HG03432 (cell line): ENCODE data around the gene AFAP1.

ENCODE experiments used
- ATAC-seq: cut with Tn5 transposase; IDR thresholded peaks from one replicate; pipeline ENCODE4 v1.9.1; 2021; ENCODE audit warnings: mild to moderate bottlenecking, moderate library complexity; ENCODE audit not compliant: unreplicated experiment

The AFAP1 gene

DNA sequence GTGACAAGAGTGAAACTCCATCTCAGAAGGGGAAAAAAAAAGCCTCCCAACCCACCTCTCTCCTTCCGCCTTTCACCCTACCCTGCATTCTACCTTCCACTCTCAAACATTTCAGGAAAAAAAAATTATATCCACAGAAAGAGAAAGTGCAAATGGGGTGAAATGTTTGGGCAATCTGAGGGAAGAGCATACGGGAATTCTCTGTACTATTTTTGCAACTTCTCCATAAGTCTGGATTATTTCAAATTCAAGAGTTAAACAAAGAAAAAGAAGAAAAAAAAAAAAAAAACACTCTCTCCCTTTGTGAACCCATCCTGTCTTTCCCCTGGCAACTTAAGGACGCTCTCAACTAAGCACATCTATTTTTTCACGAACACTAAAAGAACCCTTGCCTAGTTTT, 41.3 kb downstream of the AFAP1 start:
- no peak for ATAC-seq

DNA sequence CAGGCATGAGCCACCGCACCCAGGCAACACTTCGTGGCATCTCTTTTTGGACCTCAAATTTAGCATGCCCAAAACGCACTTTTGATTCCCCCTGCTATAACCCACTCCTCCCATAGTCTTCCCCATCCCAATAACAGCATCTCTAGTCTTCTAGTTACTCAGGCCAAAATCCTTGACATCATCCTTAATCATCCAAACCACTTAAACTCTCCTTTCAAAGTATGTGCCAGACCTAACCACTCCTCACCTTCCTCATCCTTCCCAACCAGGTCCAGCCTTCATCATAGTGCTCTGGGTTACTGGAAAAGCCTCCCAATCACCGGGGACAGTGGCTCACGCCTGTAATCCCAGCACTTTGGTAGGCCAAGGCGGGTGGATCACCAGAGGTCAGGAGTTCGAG, 41.9 kb downstream of the AFAP1 start:
- no peak for ATAC-seq

DNA sequence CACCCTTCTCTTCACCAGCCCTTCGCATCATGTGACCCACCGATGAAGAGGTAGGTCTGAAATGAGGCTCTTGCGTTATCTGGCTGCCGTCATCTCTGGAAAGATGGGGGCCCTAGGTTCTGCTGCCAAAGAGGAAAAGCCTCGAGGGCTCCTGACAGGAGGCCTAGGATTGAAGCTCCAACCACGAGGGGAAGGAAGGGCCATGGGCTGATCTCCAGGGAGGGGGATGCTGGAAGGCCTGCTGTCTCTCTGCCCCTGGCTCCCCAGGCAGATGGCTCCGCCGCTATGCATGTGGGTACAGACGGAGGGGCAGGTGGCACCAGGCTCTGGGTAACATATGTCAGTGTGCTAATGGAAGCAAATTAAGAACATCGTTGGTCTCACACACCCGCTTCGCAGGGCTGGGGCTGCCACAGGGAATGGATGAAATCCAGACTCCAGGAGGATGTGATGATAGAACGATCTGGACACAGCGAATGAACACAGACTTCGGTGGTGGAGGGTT, 44.9 kb downstream of the AFAP1 start:
- ATAC-seq = no peak

DNA sequence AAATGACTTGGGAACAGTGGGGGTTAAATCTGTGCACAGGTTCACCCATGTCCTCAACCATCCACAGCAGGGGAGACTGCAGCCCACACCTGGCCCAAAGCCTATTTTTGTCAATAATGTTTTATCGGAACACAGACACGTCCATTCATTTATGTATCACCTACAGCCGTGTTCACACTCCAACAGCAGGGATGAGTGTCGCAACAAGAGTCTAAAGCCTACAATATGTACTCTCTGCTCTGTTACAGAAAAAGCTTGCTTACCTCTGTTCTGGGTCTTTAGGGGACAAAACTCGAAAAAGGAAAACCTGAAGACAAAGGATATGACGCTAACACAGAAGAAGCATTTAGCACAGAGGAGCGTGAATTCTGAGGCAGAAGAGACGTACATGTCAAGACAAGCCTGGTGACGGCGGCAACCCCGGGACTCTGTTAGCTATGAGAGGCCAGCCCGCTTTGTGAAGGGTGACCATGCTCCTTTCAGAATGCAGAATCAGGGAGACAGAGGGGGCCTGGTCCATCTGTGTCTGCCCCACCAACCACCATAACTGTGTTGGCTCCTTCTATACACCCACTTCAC, 45.5 kb downstream of the AFAP1 start:
- no peak for ATAC-seq

DNA sequence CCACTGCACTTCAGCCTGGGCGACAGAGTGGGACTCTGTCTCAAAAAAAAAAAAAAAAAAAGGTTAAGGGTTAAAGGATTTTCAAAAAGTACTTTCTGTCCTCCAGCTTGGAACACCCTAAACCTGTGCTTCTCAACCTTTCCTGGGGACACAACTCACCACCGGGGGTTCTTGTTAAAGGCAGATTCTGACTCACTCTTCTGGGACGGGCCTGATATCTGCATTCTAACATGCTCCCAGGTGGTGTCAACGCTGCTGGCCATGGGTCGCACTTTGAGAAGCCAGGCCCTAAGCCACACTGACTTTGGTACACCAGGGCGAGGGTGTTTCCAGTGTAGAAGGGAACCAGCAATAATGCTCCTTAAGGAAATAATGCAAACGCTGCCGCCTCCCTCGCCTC, 46.1 kb downstream of the AFAP1 start:
- ATAC-seq = no peak

DNA sequence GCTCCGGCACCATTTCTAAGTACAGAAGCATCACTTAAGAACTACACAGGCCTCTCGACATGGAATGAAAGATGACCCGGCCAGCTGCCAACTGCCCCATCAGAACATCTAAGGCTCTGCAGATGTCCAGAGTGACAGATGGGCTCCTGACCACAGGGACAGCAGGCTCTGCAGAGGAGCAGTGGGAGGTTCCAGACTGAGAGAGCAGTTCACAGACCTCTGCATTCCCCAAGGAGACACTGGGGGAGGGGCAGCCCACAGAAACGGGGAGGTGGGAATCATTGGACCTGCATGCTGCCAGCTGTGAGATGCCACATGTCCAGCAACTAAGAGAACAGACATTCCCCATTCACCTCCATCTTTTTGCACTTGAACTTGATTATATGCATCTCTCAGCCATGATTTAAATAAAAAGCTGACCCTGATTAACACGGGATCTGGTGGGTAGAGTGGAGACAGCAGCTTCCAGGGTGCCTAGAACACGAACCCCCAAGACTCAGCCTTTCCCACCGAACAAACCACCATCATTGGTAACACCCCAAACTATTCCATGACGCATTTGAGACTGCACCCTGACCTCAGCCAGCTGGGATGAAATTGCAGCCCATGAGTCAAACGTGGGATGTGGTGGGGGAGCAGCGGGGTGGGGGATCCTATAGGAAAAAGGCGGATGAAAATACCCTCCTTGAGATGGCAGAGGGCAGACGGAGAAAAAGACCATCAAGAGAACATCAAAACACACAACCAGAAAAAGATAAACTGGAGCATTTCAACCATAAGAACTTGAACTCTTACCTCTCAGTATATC, 47.2 kb downstream of the AFAP1 start:
- no peak for ATAC-seq

DNA sequence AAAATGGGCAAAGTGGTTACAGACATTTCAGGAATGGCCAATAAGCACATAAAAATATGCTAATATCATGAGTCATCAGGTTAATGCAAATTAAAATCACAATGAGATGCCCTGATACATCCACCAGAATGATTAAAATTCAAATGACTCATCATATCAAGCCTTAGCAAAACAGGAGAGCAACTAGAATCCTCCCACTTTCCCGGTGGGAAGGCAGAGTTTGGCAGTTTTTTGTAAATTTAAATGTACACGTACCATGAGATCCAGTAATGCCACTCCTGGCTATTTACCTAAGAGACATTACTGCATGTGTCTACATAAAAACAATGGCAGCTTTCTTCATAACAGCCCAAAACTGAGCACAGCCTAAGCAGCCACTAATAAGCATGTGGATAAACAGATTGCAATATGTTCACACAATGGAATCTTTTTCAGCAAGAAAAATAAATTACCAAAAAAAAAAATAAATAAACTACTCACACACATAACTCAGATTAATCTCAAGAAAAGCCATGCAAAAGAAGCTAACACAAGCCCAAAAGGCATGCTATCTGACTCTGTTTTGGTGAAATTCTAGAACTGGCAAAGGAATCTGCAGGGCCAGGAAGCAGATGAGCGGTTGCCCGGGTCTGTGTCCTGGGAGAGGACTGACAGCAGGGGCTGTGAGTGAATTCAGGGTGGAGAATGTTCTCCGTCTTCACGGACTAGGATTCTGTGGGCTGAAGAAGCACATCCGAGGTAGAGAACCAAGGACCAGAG, 48.8 kb downstream of the AFAP1 start:
- ATAC-seq = no peak

DNA sequence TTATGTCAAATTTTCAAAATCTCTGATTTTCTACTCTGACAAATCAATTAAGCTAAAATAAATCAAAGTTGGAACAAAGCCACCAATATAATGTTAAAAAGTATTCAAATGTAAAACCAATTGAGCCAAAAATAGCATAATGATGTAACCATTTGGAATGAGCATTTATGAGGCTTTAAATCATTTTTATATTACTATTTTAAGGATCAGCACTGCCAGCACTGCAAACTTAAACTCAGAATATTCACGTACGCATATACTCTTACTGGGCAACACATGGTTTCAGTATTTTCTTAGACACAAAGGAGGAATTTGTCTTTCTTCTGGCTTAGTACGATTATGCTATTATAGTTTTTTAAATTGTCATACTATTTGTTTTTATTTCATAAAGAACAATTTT, 52.2 kb downstream of the AFAP1 start:
- no peak for ATAC-seq

DNA sequence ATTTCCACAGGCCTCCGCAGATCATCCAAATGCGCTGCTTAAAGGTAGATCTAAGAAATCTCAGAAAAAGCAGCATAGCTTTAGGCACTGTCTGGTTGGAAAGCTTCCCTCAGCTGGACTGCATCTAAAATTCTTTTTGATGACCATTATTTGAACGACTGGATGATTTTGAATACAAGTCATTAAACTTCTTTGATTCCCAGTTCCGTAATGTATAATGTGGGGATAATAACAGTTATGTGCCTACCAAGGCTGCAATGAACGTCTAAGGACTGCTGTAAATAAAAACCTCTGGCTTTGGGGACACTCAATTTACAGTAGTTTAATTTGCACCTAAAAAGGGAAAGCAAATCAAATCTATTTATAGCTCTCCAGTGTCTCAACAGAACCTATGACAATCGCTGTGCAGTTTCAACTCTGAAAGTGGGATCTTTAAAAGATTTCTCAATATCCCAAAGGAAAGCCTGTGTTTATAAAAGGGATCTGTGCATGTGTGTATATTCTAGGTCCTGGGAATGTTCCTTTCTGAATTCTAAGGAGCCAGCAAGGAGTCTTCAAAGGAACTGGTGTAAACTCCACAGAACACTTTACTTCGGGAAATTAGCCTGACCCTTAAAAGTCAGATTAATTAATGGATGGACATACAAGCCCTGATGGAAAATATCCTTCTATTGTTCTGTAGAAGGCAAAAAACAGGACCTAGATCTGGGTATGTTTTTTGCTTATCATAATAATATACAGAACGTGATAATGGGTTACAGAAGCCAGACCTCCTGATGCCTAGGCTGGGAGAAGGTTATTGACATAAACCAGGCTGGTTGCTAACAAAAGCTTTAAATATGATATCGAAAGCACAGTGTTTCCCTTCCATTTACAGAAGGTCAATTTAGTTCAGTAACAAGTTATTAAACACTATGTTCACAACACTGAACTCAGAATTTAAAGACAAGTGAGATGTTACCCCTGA, 53.4 kb downstream of the AFAP1 start:
- no peak for ATAC-seq

DNA sequence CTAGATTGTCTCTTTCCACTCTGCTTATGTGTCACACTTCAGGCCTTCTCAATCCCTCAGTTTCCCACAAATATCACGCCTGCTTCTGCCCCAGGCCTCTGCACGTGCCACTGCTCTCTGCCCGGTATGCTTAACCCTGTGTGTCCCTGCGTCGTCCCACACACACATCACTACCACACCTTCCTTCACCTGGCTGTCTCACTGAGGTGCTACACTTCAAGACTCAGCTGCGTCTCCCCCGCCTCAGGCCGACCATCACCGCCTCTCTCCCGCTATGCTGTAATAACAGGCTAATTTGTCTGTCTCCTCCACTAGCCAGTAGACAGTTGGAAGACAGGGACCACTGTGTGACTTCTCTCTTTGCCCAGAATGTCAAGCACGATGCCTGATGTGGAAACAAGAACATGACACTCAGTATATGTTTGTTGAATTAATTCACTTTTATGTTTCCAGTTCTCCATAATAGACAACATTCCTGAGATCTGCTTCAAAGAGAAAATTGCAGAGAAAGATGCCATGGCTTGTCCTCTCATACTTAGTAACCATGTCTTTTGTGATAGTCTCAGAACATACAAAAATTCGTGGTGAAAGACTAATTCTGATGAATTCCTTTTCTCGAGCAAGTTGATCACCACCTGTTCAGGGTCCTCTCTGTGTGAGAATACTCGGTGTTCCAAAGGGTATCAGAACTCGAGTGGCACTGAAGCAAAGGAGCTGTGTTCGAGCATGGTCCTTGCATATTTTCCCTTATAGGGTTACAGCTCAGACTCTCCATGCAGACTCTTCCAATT, 54.2 kb downstream of the AFAP1 start:
- no peak for ATAC-seq

DNA sequence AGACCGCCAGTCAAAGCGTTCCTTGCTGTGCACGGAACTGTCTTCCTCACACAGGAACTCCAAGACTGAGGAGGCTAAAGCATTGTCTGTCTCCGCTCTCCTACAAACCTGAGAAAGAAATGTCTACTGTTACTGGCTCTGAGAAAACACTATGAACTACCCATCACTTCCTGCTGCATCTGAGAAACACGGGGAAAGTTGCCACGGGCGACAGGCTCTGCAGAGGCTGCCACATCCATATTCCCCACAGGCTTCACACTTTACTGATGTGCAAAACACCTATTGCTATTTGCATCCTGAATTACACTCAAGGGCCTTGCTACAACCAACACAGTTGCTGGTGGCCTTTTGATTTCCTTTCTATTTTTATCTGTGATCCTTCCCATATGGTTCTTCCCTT, 59.0 kb downstream of the AFAP1 start:
- ATAC-seq = no peak

DNA sequence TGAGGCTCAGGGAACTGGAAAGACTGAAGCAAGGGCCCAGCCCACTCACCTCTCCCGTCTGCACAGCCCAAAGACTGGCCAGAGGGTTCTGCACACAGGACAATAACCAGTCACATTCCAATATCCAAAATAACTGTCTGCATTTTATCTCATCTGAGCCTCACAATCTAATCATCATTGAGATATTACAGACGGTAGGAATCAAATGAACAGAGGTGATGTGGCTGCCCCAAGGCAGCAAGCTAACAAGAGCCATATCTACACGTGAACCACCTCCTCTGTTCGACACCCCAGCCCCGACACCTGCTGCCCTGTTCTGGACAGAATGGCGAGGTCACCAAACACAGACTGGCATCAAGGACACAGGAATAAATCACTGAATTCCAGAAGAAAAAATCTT, 60.5 kb downstream of the AFAP1 start:
- ATAC-seq = no peak

DNA sequence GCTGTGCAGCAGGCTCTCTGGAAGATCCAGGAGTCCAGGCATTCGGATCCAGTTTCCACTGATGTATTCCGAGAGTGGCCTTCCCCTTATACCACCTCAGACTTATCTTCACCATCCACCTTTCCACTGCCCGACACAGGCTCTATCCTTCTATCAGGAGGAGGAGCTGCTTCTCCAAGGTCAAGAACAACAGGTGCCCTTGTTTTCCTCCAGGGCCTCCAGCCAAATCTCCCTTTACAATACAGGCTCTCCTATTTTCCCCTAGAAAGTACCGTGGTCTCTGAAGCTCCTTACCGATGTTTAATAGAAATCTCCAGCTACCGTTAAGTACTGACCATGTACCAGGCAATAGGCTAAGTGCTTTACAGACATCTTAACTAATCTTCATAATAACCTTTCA, 61.3 kb downstream of the AFAP1 start:
- no peak for ATAC-seq

DNA sequence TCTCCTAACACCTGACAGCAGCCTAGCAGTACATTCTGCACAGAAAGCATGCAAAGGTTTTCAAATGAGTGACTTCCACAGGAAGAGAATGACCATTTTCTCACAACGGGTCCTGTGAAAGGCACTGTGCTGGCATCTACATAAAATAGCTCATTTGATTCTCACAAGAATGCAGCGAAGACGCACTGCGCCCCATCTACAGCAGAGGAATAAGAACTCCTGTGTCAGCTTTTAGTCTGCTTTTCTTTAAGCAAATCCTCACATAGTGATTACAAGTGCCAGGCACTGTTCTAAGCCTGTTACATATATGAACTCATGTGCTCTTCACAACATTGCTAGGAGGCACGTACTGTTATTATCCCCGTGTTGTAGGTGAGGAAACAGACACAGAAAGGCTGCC, 62.5 kb downstream of the AFAP1 start:
- ATAC-seq = no peak

DNA sequence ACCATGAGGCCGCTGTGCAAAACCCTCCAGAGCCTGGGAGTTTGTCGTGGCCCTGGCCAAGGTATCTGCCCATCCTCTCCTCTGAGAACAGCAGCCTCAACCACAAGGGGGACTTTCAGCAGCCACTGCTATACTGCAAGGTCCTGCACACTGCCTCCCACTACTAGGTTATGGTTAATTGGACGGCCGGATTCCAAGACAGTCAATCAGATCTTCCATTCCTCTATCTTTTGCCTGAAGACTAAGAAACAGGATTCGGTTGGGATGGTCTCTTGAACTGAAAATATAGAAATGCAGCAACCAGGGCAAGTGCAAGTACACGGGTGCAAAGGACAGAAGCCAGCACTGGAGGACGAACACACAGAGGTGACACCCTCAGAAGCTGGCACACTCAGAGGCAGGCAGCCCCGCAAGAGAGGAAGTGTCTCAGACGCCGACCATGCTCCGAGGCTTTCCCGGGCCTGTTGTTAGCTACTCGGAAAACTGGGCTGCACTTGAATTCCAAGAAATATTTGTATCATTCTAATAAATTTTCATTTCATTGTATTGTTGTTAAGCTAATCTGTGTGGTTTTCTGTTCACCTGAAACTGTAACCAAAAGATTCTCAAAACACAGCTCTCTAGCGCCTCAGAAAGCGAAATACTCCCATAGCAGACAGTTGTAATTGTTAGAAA, 63.3 kb downstream of the AFAP1 start:
- ATAC-seq = no peak

DNA sequence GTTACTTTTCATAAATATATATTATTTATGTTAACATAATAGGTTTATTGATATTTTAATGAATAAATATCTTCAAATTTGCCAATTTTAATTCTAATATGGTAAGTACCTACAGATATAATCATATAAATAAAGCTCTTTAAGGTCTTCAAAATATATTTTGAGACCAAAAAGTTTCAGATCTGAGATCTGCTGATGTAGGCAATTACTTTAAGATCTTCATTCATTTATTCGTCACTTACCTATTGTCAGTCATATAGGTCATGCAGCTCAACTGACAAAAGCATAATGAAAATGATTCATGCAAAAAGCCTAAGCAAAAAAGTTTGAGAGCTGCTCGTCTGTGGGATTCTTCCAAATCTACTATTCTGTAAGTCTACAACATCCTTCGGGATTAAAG, 64.8 kb downstream of the AFAP1 start:
- no peak for ATAC-seq

DNA sequence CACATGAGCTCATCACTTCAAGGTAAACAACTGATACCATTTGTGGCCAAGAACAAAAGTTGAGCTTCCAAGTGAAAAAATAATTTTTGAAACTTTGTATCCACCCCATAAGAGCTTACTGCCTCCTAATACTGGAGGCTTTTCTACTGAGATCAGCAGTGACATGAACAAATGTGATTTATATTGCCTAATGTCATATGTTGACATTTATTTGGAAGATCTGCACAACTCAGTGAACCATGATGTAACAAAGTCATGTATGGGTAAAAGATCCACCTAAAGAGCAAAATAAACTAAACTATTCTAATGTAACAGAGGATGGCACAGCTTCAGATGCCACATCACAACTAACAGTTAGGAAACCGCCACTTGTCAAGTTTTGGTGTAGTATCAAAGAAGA, 65.8 kb downstream of the AFAP1 start:
- ATAC-seq = no peak

DNA sequence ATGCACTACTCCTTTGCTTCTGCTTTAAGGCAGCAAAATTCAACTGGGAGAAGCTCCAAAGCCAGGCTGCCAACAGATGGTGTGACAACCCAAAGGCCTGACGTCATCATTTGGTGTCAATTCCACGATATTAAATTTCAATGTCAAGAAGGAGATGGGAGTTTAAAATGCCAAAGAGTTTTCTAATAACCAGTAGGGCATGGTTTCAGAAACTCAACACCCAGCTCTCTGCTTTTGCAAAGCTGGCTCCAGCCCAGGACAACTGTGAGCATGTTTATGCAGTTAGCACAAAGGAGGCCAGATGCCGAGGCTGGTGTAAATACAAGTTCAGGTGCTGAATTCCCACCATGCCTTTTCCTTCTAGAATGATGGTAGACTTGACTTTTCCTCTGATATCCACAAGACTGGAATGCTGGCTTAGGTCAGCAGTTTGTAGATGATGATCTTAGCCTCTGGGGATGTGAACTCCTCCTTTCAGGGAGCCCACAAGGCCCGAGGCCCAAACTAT, 67.3 kb downstream of the AFAP1 start:
- no peak for ATAC-seq

DNA sequence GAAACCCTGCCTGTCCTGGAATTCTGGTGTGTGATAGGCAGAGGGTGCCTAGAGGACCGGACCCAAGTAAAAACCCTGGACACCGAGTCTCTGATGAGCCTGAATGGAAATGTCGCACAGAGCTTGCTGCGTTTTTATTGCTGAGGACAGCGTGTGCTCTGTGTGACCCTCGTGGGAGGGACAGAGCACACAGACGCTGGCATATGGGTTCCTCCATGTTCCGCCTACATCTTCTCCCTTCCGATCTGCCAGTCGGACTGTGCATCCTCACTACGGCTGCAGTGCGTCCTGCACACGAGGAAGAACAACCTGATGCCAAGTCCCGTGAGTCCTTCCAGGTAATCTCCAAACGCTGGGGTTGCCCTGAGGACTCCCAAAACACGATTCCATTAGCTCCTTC, 68.3 kb downstream of the AFAP1 start:
- ATAC-seq = no peak
